HEK293 (cell line): Measurements from ENCODE around the gene OR1F1.

Experiments
- HOXC10 ChIP-seq: sonication (generic); formaldehyde crosslinking; IDR thresholded peaks from 2 replicates; pipeline ENCODE4 v1.8.1; 2023; ENCODE audit warnings: mild to moderate bottlenecking, missing genetic modification reagents
- PBX3 ChIP-seq: sonication (generic); formaldehyde crosslinking; IDR thresholded peaks from 2 replicates; pipeline ENCODE4 v1.8.1; 2022; ENCODE audit warnings: mild to moderate bottlenecking, moderate library complexity, missing genetic modification reagents
- REST ChIP-seq: fragments of 450-650 bp; formaldehyde crosslinking; IDR thresholded peaks from 2 replicates; pipeline ENCODE4 v1.5.1; 2016; ENCODE audit warnings: missing biosample characterization, missing genetic modification characterization
- YY1 ChIP-seq: fragments of 450-650 bp; formaldehyde crosslinking; IDR thresholded peaks from 2 replicates; pipeline ENCODE4 v1.5.1; 2018; ENCODE audit warnings: missing biosample characterization, missing genetic modification characterization
- ZBTB8A ChIP-seq: fragments of 450-650 bp; formaldehyde crosslinking; IDR thresholded peaks from 2 replicates; pipeline ENCODE4 v1.5.1; 2016; ENCODE audit warnings: missing biosample characterization, missing genetic modification characterization
- ZFP37 ChIP-seq: fragments of 450-650 bp; formaldehyde crosslinking; IDR thresholded peaks from 2 replicates; pipeline ENCODE4 v1.5.1; 2016; ENCODE audit warnings: missing biosample characterization, missing genetic modification characterization
- ZNF10 ChIP-seq: fragments of 450-650 bp; formaldehyde crosslinking; IDR thresholded peaks from 2 replicates; pipeline ENCODE4 v1.5.1; 2017; ENCODE audit warnings: missing biosample characterization, missing genetic modification characterization
- ZNF449 ChIP-seq: fragments of 450-650 bp; formaldehyde crosslinking; IDR thresholded peaks from 2 replicates; pipeline ENCODE4 v1.5.1; 2017; ENCODE audit warnings: missing biosample characterization, mild to moderate bottlenecking, missing genetic modification characterization, moderate library complexity
- ZNF776 ChIP-seq: fragments of 450-650 bp; formaldehyde crosslinking; IDR thresholded peaks from 2 replicates; pipeline ENCODE4 v1.5.0; 2017; ENCODE audit warnings: missing biosample characterization, missing genetic modification characterization, borderline replicate concordance
- TF ChIP-seq, protein P1 (sequence below): fragments of 450-650 bp; formaldehyde crosslinking; IDR thresholded peaks from 2 replicates; pipeline ENCODE4 v1.5.1; 2016; ENCODE audit warnings: missing biosample characterization, missing genetic modification characterization
- TF ChIP-seq, protein P2 (sequence below): fragments of 450-650 bp; formaldehyde crosslinking; IDR thresholded peaks from 2 replicates; pipeline ENCODE4 v1.5.1; 2016; ENCODE audit warnings: missing biosample characterization, missing genetic modification characterization

DNA sequence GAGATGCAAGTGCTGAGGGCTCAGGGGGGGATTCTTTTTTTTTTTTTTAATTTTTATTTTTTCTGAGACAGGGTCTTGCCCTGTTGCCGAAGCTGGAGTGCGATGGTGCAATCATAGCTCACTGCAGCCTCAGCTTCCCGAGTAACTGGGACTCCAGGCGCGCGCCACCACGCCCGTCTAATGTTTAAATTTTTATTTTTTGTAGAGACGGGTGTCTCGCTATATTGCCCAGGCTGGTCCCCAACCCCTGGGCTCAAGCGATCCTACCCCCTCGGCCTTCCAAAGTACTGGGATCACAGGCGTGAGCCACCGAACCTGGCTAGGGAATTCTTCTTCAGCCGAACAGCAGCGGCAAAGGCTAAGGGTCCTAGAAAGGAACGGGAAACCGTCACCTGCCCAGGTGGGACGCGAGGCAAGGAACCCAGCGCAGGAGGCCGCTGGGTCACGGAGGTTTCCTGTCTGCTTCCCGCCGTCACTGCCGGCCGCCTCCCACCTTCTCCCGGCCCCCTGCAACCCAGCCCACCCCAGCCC lies 13.3 kb upstream of the OR1F1 start:
- TF ChIP-seq REST (no peak), ZBTB8A (no peak; the same call in 1 of the 2 replicates), ZFP37 (no peak), HOXC10 (no peak), PBX3 (no peak), ZNF449 (tag by site-specific recombination) (no peak), ZNF776 (no peak), YY1 (tag by site-specific recombination) (no peak), ZNF10 (tag by site-specific recombination) (no peak)
- TF ChIP-seq, protein P1, sequence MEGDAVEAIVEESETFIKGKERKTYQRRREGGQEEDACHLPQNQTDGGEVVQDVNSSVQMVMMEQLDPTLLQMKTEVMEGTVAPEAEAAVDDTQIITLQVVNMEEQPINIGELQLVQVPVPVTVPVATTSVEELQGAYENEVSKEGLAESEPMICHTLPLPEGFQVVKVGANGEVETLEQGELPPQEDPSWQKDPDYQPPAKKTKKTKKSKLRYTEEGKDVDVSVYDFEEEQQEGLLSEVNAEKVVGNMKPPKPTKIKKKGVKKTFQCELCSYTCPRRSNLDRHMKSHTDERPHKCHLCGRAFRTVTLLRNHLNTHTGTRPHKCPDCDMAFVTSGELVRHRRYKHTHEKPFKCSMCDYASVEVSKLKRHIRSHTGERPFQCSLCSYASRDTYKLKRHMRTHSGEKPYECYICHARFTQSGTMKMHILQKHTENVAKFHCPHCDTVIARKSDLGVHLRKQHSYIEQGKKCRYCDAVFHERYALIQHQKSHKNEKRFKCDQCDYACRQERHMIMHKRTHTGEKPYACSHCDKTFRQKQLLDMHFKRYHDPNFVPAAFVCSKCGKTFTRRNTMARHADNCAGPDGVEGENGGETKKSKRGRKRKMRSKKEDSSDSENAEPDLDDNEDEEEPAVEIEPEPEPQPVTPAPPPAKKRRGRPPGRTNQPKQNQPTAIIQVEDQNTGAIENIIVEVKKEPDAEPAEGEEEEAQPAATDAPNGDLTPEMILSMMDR (tag by site-specific recombination) = no peak
- TF ChIP-seq, protein P2, sequence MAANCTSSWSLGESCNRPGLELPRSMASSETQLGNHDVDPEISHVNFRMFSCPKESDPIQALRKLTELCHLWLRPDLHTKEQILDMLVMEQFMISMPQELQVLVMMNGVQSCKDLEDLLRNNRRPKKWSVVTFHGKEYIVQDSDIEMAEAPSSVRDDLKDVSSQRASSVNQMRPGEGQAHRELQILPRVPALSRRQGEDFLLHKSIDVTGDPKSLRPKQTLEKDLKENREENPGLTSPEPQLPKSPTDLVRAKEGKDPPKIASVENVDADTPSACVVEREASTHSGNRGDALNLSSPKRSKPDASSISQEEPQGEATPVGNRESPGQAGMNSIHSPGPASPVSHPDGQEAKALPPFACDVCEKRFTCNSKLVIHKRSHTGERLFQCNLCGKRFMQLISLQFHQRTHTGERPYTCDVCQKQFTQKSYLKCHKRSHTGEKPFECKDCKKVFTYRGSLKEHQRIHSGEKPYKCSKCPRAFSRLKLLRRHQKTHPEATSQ (tag by site-specific recombination) = no peak
